HepG2 (cell line): ENCODE results near the gene ERMAP. TPM values are rescaled to one million over a fixed set of nuclear protein-coding genes. Genes with fewer than 3 reads are reported as not detected.

ENCODE experiments used
- ATAC-seq: fragments of 200-7000 bp; cut with Tn5 transposase; 3 replicates; pipeline ENCODE4 v1.9.1; 2020; ENCODE audit warnings: mild to moderate bottlenecking, moderate library complexity
- BruUV-seq: library from RNA; stranded (reverse); fragments of 400-500 nt; replicated peaks from 2 replicates; lab custom pipeline; 2021; lab: Mats Ljungman, UMichigan
- CTCF ChIA-PET: fragments of 300-600 bp; formaldehyde crosslinking; extraction: SDS; loops from one replicate; lab custom pipeline; 2021; ENCODE audit warnings: low total read pairs, inconsistent platforms, low intra/inter-chr PET ratio; lab: Yijun Ruan, JAX
- POLR2A ChIA-PET: fragments of 350-600 bp; sonication (Branson Sonifier 250); formaldehyde crosslinking; loops from one replicate; lab custom pipeline; 2020; ENCODE audit warnings: antibody characterized with exemption, inconsistent platforms; lab: Yijun Ruan, JAX
- DNase-seq: peaks from one replicate; pipeline ENCODE4 v3.0.0-alpha.2; 2015; ENCODE audit warnings: low spot score
- FAIRE-seq: peaks from 3 replicates; lab custom pipeline; 2011; peaks lifted over from hg19 to GRCh38; lab: Jason Lieb, UNC
- H2AFZ ChIP-seq: one replicate; pipeline ENCODE4 v1.6.1; 2011; ENCODE audit warnings: low read length, inconsistent platforms
- H3K27ac ChIP-seq: fragments of 300-600 bp; 3 replicates; pipeline ENCODE4 v1.8.0; 2011; ENCODE audit warnings: mixed run types, mild to moderate bottlenecking, mixed read lengths, low read length, inconsistent platforms; ENCODE audit not compliant: insufficient read depth; ENCODE audit errors: extremely low read length
- H3K27me3 ChIP-seq, 2 experiments: fragments of 200-600 bp in 1 of 2; 2 replicates in 1 of 2; 3 replicates in 1 of 2; pipeline versions ENCODE4 v1.6.0 to v1.8.0; 2011; ENCODE audit warnings: low read length in 2 of 2, mild to moderate bottlenecking in 2 of 2, moderate library complexity in 2 of 2, inconsistent platforms in 1 of 2; ENCODE audit not compliant: insufficient read depth in 2 of 2, control insufficient read depth in 1 of 2
- H3K36me3 ChIP-seq, 2 experiments: fragments of 200-600 bp in 1 of 2; replicated peaks in 1 of 2; 2 replicates in 1 of 2; 3 replicates in 1 of 2; pipeline versions ENCODE4 v1.5.1 to v1.8.0; 2011; ENCODE audit warnings: low read length in 2 of 2, inconsistent platforms in 1 of 2; ENCODE audit not compliant: insufficient read depth in 2 of 2, control insufficient read depth in 1 of 2
- H3K4me1 ChIP-seq: 2 replicates; pipeline ENCODE4 v1.5.1; 2012; ENCODE audit warnings: low read length, inconsistent platforms; ENCODE audit not compliant: insufficient read depth
- H3K4me2 ChIP-seq: 2 replicates; pipeline ENCODE4 v1.6.0; 2011; ENCODE audit warnings: low read depth, low read length, inconsistent platforms
- H3K4me3 ChIP-seq, 3 experiments: fragments of 200-600 bp in 1 of 3; sonication (generic), shearing (Covaris generic) in 1 of 3; replicated peaks in 1 of 3; 2 replicates each; pipeline ENCODE4 v1.5.1; 2011 to 2016; ENCODE audit warnings: low read length in 3 of 3, inconsistent platforms in 2 of 3, low read depth in 2 of 3, mild to moderate bottlenecking in 2 of 3, control low read depth in 1 of 3, mixed read lengths in 1 of 3; ENCODE audit not compliant: insufficient read depth in 1 of 3
- H3K79me2 ChIP-seq: one replicate; pipeline ENCODE4 v1.6.1; 2011; ENCODE audit warnings: low read length, inconsistent platforms; ENCODE audit not compliant: insufficient read depth
- H3K9ac ChIP-seq: 2 replicates; pipeline ENCODE4 v1.6.0; 2011; ENCODE audit warnings: mild to moderate bottlenecking, low read depth, low read length, inconsistent platforms; ENCODE audit not compliant: insufficient read depth
- H3K9me3 ChIP-seq: 2 replicates; pipeline ENCODE4 v1.5.1; 2012; ENCODE audit warnings: mild to moderate bottlenecking, low read length
- H4K20me1 ChIP-seq: 2 replicates; pipeline ENCODE4 v1.6.0; 2011; ENCODE audit warnings: inconsistent platforms, mild to moderate bottlenecking, low read length, moderate library complexity; ENCODE audit not compliant: insufficient read depth
- CREM ChIP-seq, 2 experiments: sonication (generic) in 1 of 2; formaldehyde crosslinking in 1 of 2; IDR thresholded peaks; 2 replicates each; pipeline versions ENCODE4 v1.4.0 to v1.6.1; 2016 to 2020; ENCODE audit warnings: antibody characterized with exemption in 1 of 2, mild to moderate bottlenecking in 1 of 2, missing genetic modification reagents in 1 of 2
- HOXA3 ChIP-seq: sonication (generic); formaldehyde crosslinking; IDR thresholded peaks from 2 replicates; pipeline ENCODE4 v1.5.0; 2020; ENCODE audit warnings: missing genetic modification reagents
- MZF1 ChIP-seq: sonication (generic); formaldehyde crosslinking; IDR thresholded peaks from 2 replicates; pipeline ENCODE4 v1.8.1; 2023; ENCODE audit warnings: mild to moderate bottlenecking, missing genetic modification reagents, borderline replicate concordance
- PHF21A ChIP-seq: sonication (generic); formaldehyde crosslinking; IDR thresholded peaks from 2 replicates; pipeline ENCODE4 v1.5.0; 2020; ENCODE audit warnings: mild to moderate bottlenecking, missing genetic modification reagents
- REXO4 ChIP-seq: sonication (generic); formaldehyde crosslinking; IDR thresholded peaks from 2 replicates; pipeline ENCODE4 v1.8.0; 2022; ENCODE audit warnings: missing genetic modification reagents, mild to moderate bottlenecking, borderline replicate concordance
- RXRA ChIP-seq: sonication (generic); formaldehyde crosslinking; IDR thresholded peaks from 2 replicates; pipeline ENCODE4 v1.5.1; 2020; ENCODE audit warnings: missing genetic modification reagents
- SMARCC2 ChIP-seq: fragments of 450-650 bp; IDR thresholded peaks from 2 replicates; pipeline ENCODE4 v1.6.1; 2017; ENCODE audit warnings: antibody characterized with exemption, mild to moderate bottlenecking
- SP5 ChIP-seq: IDR thresholded peaks from 2 replicates; pipeline ENCODE4 v1.6.1; 2016; ENCODE audit warnings: low read depth, borderline replicate concordance
- TBX3 ChIP-seq: fragments of 450-650 bp; IDR thresholded peaks from 2 replicates; pipeline ENCODE4 v1.6.1; 2017; ENCODE audit warnings: antibody characterized with exemption, mild to moderate bottlenecking, inconsistent platforms, borderline replicate concordance
- ZBTB42 ChIP-seq: sonication (generic); formaldehyde crosslinking; IDR thresholded peaks from 2 replicates; pipeline ENCODE4 v1.5.0; 2020; ENCODE audit warnings: mild to moderate bottlenecking, missing genetic modification reagents
- ZFYVE20 ChIP-seq: sonication (generic); formaldehyde crosslinking; IDR thresholded peaks from 2 replicates; pipeline ENCODE4 v1.8.0; 2023; ENCODE audit warnings: low read depth, mild to moderate bottlenecking, moderate library complexity, missing genetic modification reagents, borderline replicate concordance
- ZNF207 ChIP-seq: fragments of 450-650 bp; IDR thresholded peaks from 2 replicates; pipeline ENCODE4 v1.6.1; 2016; ENCODE audit warnings: antibody characterized with exemption, borderline replicate concordance
- ZNF773 ChIP-seq: sonication (generic); formaldehyde crosslinking; IDR thresholded peaks from 2 replicates; pipeline ENCODE4 v1.4.0; 2020; ENCODE audit warnings: missing genetic modification reagents, borderline replicate concordance
- WGBS: methylation state at CpG from one replicate; pipeline ENCODE4 v1.1.6; 2017; ENCODE audit warnings: low lambda C conversion rate; 5-methylcytosine and 5-hydroxymethylcytosine counted together
- in situ Hi-C: cut with HindIII; loops from 2 replicates; pipeline ENCODE4 v1.10.0; 2017; ENCODE audit warnings: low pct_unique_long_range_greater_than_20kb; ENCODE audit not compliant: extremely low pct_ligation_motif_present
- intact Hi-C: fragments of 100-400 bp; cut with micrococcal nuclease; formaldehyde crosslinking; loops from one replicate; pipeline ENCODE4 v1.10.0; 2022; ENCODE audit not compliant: unreplicated experiment
- polyA plus RNA-seq, 8 experiments: library from polyadenylated mRNA; depleted of rRNA in 3 of 8; stranded (reverse) in 7 of 8; unstranded in 1 of 8; fragments of >200 nt; fragmentation: Illumina TruSeq in 4 of 8; extraction: Trizol in 4 of 8; gene quantifications; 2 replicates each; pipeline versions ENCODE4 v1.2.1 to v1.2.3, GENCODE V29; 2011 to 2016; ENCODE audit warnings: low read depth in 4 of 8, missing spikeins in 1 of 8, mixed read lengths in 1 of 8; ENCODE audit not compliant: insufficient read depth in 1 of 8
- total RNA-seq, 5 experiments: library from RNA; depleted of rRNA; stranded (reverse); fragments of >200 nt; fragmentation: Illumina TruSeq; extraction: Trizol; gene quantifications; 2 replicates each; pipeline ENCODE4 v1.2.3, GENCODE V29; 2016; ENCODE audit warnings: low read depth in 1 of 5
- TF ChIP-seq, protein P1 (sequence below): IDR thresholded peaks from 2 replicates; pipeline ENCODE4 v1.6.1; 2016; ENCODE audit warnings: missing compliant biosample characterization, missing genetic modification reagents, borderline replicate concordance
- TF ChIP-seq, protein P2 (sequence below), 2 experiments: IDR thresholded peaks; 2 replicates each; pipeline ENCODE4 v1.6.1; 2011 to 2012; ENCODE audit warnings: low read length in 2 of 2, borderline replicate concordance in 1 of 2, low read depth in 1 of 2, mild to moderate bottlenecking in 1 of 2, moderate library complexity in 1 of 2
- TF ChIP-seq, protein P3 (sequence below): IDR thresholded peaks from 2 replicates; pipeline ENCODE4 v1.6.1; 2016; ENCODE audit warnings: low read depth
- TF ChIP-seq, protein P4 (sequence below): IDR thresholded peaks from 2 replicates; pipeline ENCODE4 v1.6.1; 2016; ENCODE audit warnings: low read depth, borderline replicate concordance

ERMAP gene
- total and polyA plus RNA-seq, 2 of the 13 experiments (the other 11 are each of a cell fraction or from before 2014, with no cell fraction given): 2.2 to 4.4 TPM

DNA sequence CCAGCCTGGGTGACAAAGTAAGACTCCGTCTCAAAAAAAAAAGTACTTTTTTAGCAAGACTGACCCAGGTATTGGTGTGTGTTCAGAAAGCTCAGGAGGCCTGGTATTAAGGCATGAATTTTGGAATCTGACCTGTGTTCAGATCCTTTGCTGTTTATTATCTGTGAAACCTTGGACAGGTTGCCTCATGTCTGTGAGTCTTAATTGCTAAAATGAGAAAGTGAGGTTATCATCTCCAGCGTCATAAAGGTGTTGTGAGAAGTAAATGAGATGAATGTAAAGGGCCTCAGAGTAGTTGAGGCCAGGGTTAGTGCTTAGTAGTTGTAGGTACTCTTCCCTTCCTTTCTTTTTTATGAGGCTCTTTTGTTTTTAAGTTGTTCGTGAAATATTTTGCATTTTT is 47.1 kb upstream of the ERMAP start:
- POLR2A ChIA-PET: no interaction called here
- H3K79me2 ChIP-seq: peaks cover 66% of the 10 kb centered on the region
- TF ChIP-seq HOXA3 (no peak), CREM (IDR thresholded peaks at IDR 0.05) (no peak), CREM (CRISPR knock-in tag; IDR thresholded peaks at IDR 0.05) (no peak), RXRA (no peak), ZNF773 (CRISPR knock-in tag) (no peak), SMARCC2 (no peak), ZFYVE20 (no peak), REXO4 (CRISPR knock-in tag) (no peak), TBX3 (no peak), ZNF207 (no peak), MZF1 (CRISPR knock-in tag) (no peak), PHF21A (no peak), ZBTB42 (CRISPR knock-in tag) (no peak), SP5 (CRISPR knock-in tag) (no peak)
- TF ChIP-seq, protein P1, sequence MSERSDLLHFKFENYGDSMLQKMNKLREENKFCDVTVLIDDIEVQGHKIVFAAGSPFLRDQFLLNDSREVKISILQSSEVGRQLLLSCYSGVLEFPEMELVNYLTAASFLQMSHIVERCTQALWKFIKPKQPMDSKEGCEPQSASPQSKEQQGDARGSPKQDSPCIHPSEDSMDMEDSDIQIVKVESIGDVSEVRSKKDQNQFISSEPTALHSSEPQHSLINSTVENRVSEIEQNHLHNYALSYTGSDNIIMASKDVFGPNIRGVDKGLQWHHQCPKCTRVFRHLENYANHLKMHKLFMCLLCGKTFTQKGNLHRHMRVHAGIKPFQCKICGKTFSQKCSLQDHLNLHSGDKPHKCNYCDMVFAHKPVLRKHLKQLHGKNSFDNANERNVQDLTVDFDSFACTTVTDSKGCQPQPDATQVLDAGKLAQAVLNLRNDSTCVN (CRISPR knock-in tag): no peak
- TF ChIP-seq, protein P2, sequence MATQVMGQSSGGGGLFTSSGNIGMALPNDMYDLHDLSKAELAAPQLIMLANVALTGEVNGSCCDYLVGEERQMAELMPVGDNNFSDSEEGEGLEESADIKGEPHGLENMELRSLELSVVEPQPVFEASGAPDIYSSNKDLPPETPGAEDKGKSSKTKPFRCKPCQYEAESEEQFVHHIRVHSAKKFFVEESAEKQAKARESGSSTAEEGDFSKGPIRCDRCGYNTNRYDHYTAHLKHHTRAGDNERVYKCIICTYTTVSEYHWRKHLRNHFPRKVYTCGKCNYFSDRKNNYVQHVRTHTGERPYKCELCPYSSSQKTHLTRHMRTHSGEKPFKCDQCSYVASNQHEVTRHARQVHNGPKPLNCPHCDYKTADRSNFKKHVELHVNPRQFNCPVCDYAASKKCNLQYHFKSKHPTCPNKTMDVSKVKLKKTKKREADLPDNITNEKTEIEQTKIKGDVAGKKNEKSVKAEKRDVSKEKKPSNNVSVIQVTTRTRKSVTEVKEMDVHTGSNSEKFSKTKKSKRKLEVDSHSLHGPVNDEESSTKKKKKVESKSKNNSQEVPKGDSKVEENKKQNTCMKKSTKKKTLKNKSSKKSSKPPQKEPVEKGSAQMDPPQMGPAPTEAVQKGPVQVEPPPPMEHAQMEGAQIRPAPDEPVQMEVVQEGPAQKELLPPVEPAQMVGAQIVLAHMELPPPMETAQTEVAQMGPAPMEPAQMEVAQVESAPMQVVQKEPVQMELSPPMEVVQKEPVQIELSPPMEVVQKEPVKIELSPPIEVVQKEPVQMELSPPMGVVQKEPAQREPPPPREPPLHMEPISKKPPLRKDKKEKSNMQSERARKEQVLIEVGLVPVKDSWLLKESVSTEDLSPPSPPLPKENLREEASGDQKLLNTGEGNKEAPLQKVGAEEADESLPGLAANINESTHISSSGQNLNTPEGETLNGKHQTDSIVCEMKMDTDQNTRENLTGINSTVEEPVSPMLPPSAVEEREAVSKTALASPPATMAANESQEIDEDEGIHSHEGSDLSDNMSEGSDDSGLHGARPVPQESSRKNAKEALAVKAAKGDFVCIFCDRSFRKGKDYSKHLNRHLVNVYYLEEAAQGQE (IDR thresholded peaks at IDR 0.05; ENCODE audit: borderline replicate concordance in 1 of 2, low read depth in 1 of 2, low read length in 2 of 2): no peak
- TF ChIP-seq, protein P3, sequence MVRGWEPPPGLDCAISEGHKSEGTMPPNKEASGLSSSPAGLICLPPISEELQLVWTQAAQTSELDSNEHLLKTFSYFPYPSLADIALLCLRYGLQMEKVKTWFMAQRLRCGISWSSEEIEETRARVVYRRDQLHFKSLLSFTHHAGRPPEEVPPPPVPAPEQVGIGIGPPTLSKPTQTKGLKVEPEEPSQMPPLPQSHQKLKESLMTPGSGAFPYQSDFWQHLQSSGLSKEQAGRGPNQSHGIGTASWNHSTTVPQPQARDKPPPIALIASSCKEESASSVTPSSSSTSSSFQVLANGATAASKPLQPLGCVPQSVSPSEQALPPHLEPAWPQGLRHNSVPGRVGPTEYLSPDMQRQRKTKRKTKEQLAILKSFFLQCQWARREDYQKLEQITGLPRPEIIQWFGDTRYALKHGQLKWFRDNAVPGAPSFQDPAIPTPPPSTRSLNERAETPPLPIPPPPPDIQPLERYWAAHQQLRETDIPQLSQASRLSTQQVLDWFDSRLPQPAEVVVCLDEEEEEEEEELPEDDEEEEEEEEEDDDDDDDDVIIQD: no peak
- TF ChIP-seq, protein P4, sequence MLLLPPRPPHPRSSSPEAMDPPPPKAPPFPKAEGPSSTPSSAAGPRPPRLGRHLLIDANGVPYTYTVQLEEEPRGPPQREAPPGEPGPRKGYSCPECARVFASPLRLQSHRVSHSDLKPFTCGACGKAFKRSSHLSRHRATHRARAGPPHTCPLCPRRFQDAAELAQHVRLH (CRISPR knock-in tag): no peak
- H3K27ac ChIP-seq: no peak overlapping the region
- in situ Hi-C loops (no loop called here), intact Hi-C loops (loop anchor here (5.0 kb wide), 1 partner anchor 47 kb away; the partner anchor contains the start of genes ERMAP and SVBP)
- 97% methylated on average over 3 of the region's 3 CpGs for whole genome bisulfite sequencing
- H3K9ac ChIP-seq: no peak overlapping the region
- peaks cover 0 to 4% of the 10 kb centered on the region in 2 experiments; a peak in 1 of 5 replicates for H3K27me3 ChIP-seq
- no peaks in the 10 kb centered on the region for H4K20me1 ChIP-seq
- CTCF ChIA-PET: no interaction called here
- no peak overlapping the region for H3K4me3 ChIP-seq
- FAIRE-seq (no peak), DNase-seq (no peak), ATAC-seq (no peak)
- H3K4me2 ChIP-seq: no peak overlapping the region
- H3K9me3 ChIP-seq: no peaks in the 10 kb centered on the region
- peaks cover 5 to 22% of the 10 kb centered on the region in 2 experiments for H3K36me3 ChIP-seq
- H2AFZ ChIP-seq: no peak overlapping the region
- no TSS peak for BruUV-seq
- H3K4me1 ChIP-seq: peaks cover 38% of the 10 kb centered on the region
